GM12878 (cell line): ENCODE results near the gene RNF220. TPM values are rescaled to one million over a fixed set of nuclear protein-coding genes. Genes with fewer than 3 reads are reported as not detected.

Experiments
- ATAC-seq: fragments of 200-7000 bp; cut with Tn5 transposase; 3 replicates; pipeline ENCODE4 v1.9.1; 2020; ENCODE audit warnings: mild to moderate bottlenecking, moderate library complexity
- BruUV-seq: library from RNA; stranded (reverse); fragments of 400-500 nt; replicated peaks from 2 replicates; lab custom pipeline; 2021; lab: Mats Ljungman, UMichigan
- CTCF ChIA-PET: fragments of 300-600 bp; sonication (Branson Sonifier 250); formaldehyde crosslinking; extraction: SDS; loops from one replicate; lab custom pipeline; 2021; ENCODE audit warnings: inconsistent platforms; lab: Yijun Ruan, JAX
- POLR2A ChIA-PET: fragments of 350-600 bp; formaldehyde crosslinking; extraction: SDS; loops from one replicate; lab custom pipeline; 2021; ENCODE audit warnings: inconsistent platforms; lab: Charles Lee
- RAD21 ChIA-PET: fragments of 300-600 bp; sonication (Branson Sonifier 250); formaldehyde crosslinking; loops from one replicate; lab custom pipeline; 2023; ENCODE audit warnings: antibody characterized with exemption; ENCODE audit not compliant: unreplicated experiment; lab: Charles Lee
- SMC1A ChIA-PET: fragments of 300-600 bp; sonication (Branson Sonifier 250); formaldehyde crosslinking; loops from one replicate; lab custom pipeline; 2023; ENCODE audit not compliant: unreplicated experiment, uncharacterized antibody; lab: Charles Lee
- DNase-seq: peaks from one replicate; pipeline ENCODE4 v3.0.0-alpha.2; 2011; ENCODE audit warnings: low read depth, low spot score
- FAIRE-seq: peaks from 3 replicates; lab custom pipeline; 2011; peaks lifted over from hg19 to GRCh38; lab: Jason Lieb, UNC
- H2AFZ ChIP-seq: 2 replicates; pipeline ENCODE4 v1.6.0; 2011; ENCODE audit warnings: low read depth, low read length, control low read depth; ENCODE audit not compliant: control insufficient read depth
- H3K27ac ChIP-seq: 2 replicates; pipeline ENCODE4 v1.5.1; 2011; ENCODE audit warnings: control low read depth; ENCODE audit not compliant: control insufficient read depth, insufficient read depth
- H3K27me3 ChIP-seq, 2 experiments: replicated peaks in 1 of 2; 2 replicates each; pipeline versions ENCODE4 v1.6.0 to v1.6.1; 2011; ENCODE audit warnings: low read length in 1 of 2; ENCODE audit not compliant: control insufficient read depth in 2 of 2, insufficient read depth in 2 of 2
- H3K36me3 ChIP-seq, 2 experiments: 2 replicates each; pipeline ENCODE4 v1.5.1; 2011; ENCODE audit warnings: low read length in 1 of 2; ENCODE audit not compliant: control insufficient read depth in 2 of 2, insufficient read depth in 2 of 2
- H3K4me1 ChIP-seq: 2 replicates; pipeline ENCODE4 v1.6.1; 2011; ENCODE audit warnings: mild to moderate bottlenecking, low read length, moderate library complexity, mixed read lengths; ENCODE audit not compliant: control insufficient read depth, insufficient read depth
- H3K4me2 ChIP-seq: 2 replicates; pipeline ENCODE4 v1.6.0; 2011; ENCODE audit warnings: control low read depth; ENCODE audit not compliant: control insufficient read depth, insufficient read depth
- H3K4me3 ChIP-seq: fragments of 200-600 bp; sonication (generic); 2 replicates; pipeline ENCODE4 v1.5.1; 2016
- H3K79me2 ChIP-seq: 2 replicates; pipeline ENCODE4 v1.6.0; 2011; ENCODE audit warnings: low read length; ENCODE audit not compliant: control insufficient read depth, insufficient read depth
- H3K9ac ChIP-seq: 2 replicates; pipeline ENCODE4 v1.8.0; 2011; ENCODE audit warnings: low read length, control low read depth, mixed read lengths; ENCODE audit not compliant: control insufficient read depth, insufficient read depth
- H3K9me3 ChIP-seq: replicated peaks from 3 replicates; pipeline ENCODE4 v1.5.1; 2011; ENCODE audit warnings: mild to moderate bottlenecking, low read length; ENCODE audit not compliant: control insufficient read depth, insufficient read depth
- H4K20me1 ChIP-seq: 2 replicates; pipeline ENCODE4 v1.6.0; 2011; ENCODE audit not compliant: control insufficient read depth, insufficient read depth
- ATF7 ChIP-seq: fragments of 450-650 bp; IDR thresholded peaks from 2 replicates; pipeline ENCODE4 v1.6.1; 2016; ENCODE audit warnings: low read depth, mild to moderate bottlenecking
- BCL11A ChIP-seq: IDR thresholded peaks from 2 replicates; pipeline ENCODE4 v1.6.1; 2011; ENCODE audit warnings: low read depth, low read length
- CREM ChIP-seq: IDR thresholded peaks from 2 replicates; pipeline ENCODE4 v1.6.1; 2014; ENCODE audit warnings: antibody characterized with exemption, low read depth
- GATAD2B ChIP-seq: fragments of 450-650 bp; conservative IDR thresholded peaks from 2 replicates; pipeline ENCODE4 v1.6.1; 2017; ENCODE audit warnings: low read depth, mild to moderate bottlenecking, moderate library complexity
- HDAC6 ChIP-seq: fragments of 200-600 bp; sonication (generic); IDR thresholded peaks from one replicate; pipeline ENCODE4 v1.8.0; 2017; ENCODE audit warnings: antibody characterized with exemption; ENCODE audit not compliant: unreplicated experiment
- IKZF1 ChIP-seq: fragments of 450-650 bp; conservative IDR thresholded peaks from 2 replicates; pipeline ENCODE4 v1.6.1; 2017; ENCODE audit warnings: antibody characterized with exemption, mild to moderate bottlenecking
- IKZF2 ChIP-seq, 2 experiments: fragments of 450-650 bp; IDR thresholded peaks; 2 replicates each; pipeline ENCODE4 v1.6.1; 2017; ENCODE audit warnings: mild to moderate bottlenecking in 2 of 2, moderate library complexity in 2 of 2
- POLR2A ChIP-seq: IDR thresholded peaks from 2 replicates; pipeline ENCODE4 v1.6.1; 2011; ENCODE audit warnings: low read depth, mild to moderate bottlenecking, low read length
- YY1 ChIP-seq: IDR thresholded peaks from 2 replicates; pipeline ENCODE4 v1.6.1; 2011; ENCODE audit warnings: low read depth, mild to moderate bottlenecking, low read length
- WGBS: methylation state at CpG from one replicate; pipeline ENCODE4 v1.1.6; 2016; ENCODE audit warnings: low lambda C conversion rate; ENCODE audit not compliant: insufficient replicate concordance, insufficient coverage; ENCODE audit errors: missing lambda C conversion rate; 5-methylcytosine and 5-hydroxymethylcytosine counted together
- in situ Hi-C: fragments of 300-500 bp; cut with MboI; formaldehyde crosslinking; loops from 9 replicates; pipeline ENCODE4 v1.14.3; 2018; ENCODE audit warnings: mixed read lengths
- intact Hi-C: fragments of 100-400 bp; cut with micrococcal nuclease; formaldehyde crosslinking; loops from one replicate; pipeline ENCODE4 v1.14.2; 2022; ENCODE audit not compliant: unreplicated experiment
- polyA plus RNA-seq, 11 experiments: library from polyadenylated mRNA; depleted of rRNA in 4 of 11; unstranded in 6 of 11; stranded (reverse) in 5 of 11; fragments of >200 nt; fragmentation: Nextera tagmentation in 4 of 11; fragmentation: Illumina TruSeq in 1 of 11; extraction: Ambion mirVana in 4 of 11; extraction: Trizol in 1 of 11; gene quantifications; 1 replicate in 1 of 11; 2 replicates in 10 of 11; pipeline versions ENCODE4 v1.2.1 to v1.2.3, GENCODE V29; 2011 to 2016; ENCODE audit warnings: inconsistent platforms in 2 of 11, missing spikeins in 2 of 11, low read depth in 1 of 11
- total RNA-seq, 4 experiments: library from RNA; depleted of rRNA in 3 of 4; stranded (reverse); fragments of >200 nt in 3 of 4; fragmentation: Illumina TruSeq in 1 of 4; extraction: Trizol in 1 of 4; gene quantifications; 2 replicates each; pipeline versions ENCODE4 v1.2.1 to v1.2.3, GENCODE V29; 2013 to 2021
- TF ChIP-seq, protein P1 (sequence below): fragments of 450-650 bp; IDR thresholded peaks from 2 replicates; pipeline ENCODE4 v1.6.1; 2016; ENCODE audit warnings: mild to moderate bottlenecking, moderate library complexity, borderline replicate concordance
- TF ChIP-seq, protein P2 (sequence below): IDR thresholded peaks from 2 replicates; pipeline ENCODE4 v1.6.1; 2012; ENCODE audit warnings: low read depth, low read length, improper control_type of control experiment

The RNF220 gene
- total and polyA plus RNA-seq, 10 of the 15 experiments (the other 5 are each of a cell fraction or from before 2014, with no cell fraction given), result 4.6 to 84.1 (median 53.7) TPM

DNA sequence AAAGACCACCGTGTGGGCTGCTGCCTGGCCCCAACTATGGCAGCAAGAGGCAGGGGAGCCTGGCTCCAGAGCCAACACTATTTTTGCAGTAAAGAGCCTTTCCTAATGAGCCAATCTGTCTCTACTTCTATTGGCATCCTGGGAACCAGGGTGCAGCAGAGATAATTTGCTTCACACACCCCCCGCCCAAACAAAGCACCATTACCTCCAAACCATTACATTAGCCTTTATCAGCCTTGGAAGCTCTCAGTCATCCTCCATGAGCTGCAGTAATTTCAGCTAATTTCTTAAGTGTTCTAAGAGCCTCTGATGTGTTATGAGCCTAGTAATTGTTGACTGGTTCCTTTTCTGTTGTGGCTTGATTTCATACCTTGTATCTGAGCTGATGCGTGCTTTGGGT, 291.0 kb downstream of the RNF220 start:
- Histone ChIP-seq H3K4me2 (no peak overlapping the region), H3K27ac (no peak overlapping the region), H4K20me1 (no peaks in the 10 kb centered on the region), H3K27me3 (no peaks in the 10 kb centered on the region), H3K4me3 (no peak overlapping the region), H3K36me3 (no peaks in the 10 kb centered on the region), H3K79me2 (no peaks in the 10 kb centered on the region), H3K9me3 (no peaks in the 10 kb centered on the region), H3K9ac (no peak overlapping the region), H2AFZ (no peak overlapping the region), H3K4me1 (peaks cover 51% of the 10 kb centered on the region)
- in situ Hi-C loops (no loop called here), intact Hi-C loops (no loop called here)
- BruUV-seq, result no TSS peak
- no peak for TF ChIP-seq YY1
- TF ChIP-seq HDAC6, result no peak
- no peak for TF ChIP-seq IKZF1
- CTCF ChIA-PET, result interaction anchor here (0.6 to 5.3 kb wide), 19 partner anchors 11 to 752 kb away, joined by 3 to 30 read pairs (median 4); partner anchors contain the start of genes RNU5D-1 and TMEM53
- SMC1A ChIA-PET, result interaction anchor here (0.7 to 8.8 kb wide), 11 partner anchors 9 to 25 kb away, joined by 3 to 76 read pairs (median 6); partner anchors contain the start of genes ARMH1 and TMEM53
- DNase-seq, result no peak
- 93% methylated on average over 3 of the region's 3 CpGs for WGBS
- RAD21 ChIA-PET, result interaction anchor here (0.7 to 2.1 kb wide), 8 partner anchors 11 to 87 kb away, joined by 3 to 9 read pairs (median 4); no protein-coding TSS in a partner anchor
- ATAC-seq, result no peak
- POLR2A ChIA-PET, result interaction anchor here (0.7 to 3.5 kb wide), 8 partner anchors 10 to 88 kb away, joined by 3 to 12 read pairs (median 4); partner anchors contain the start of genes ARMH1 and TMEM53
- FAIRE-seq, result no peak

DNA sequence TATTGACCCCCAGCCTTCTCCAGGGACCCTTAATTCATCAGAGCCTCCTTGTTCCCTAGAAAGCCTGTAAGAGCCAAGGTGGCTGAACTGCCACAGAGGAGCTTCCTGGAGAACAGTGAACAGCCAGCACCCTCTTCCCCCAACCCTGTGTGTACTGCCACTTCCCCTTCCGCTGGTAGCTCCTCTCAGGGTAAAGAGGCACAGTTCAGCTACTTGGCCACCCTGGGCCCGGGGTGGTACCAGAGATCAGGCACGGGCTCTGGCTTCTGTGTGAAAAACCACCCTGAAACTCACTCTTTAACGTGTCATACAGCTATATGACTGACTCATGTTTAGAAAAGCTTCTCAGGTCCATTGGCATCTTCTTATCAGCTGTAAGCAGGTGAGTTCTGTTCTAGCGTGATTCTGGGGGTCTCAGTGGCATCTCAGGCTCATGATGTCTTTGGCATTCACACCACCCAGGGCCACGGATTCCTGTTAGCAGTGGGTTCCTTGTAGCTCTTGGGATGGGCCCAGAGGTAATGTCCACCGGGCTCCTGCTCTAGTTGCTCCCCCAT, 291.8 kb downstream of the RNF220 start:
- Histone ChIP-seq H3K27ac (peak overlapping the region; percentile 45), H3K4me2 (peak overlapping the region; percentile 21; the same call in 1 of the 2 replicates), H3K36me3 (no peaks in the 10 kb centered on the region), H3K4me1 (peaks cover 51% of the 10 kb centered on the region), H3K79me2 (no peaks in the 10 kb centered on the region), H3K27me3 (no peaks in the 10 kb centered on the region), H3K9ac (no peak overlapping the region; the same call in 1 of the 2 replicates), H4K20me1 (no peaks in the 10 kb centered on the region), H2AFZ (peak overlapping the region; percentile 31), H3K9me3 (no peaks in the 10 kb centered on the region), H3K4me3 (no peak overlapping the region)
- RAD21 ChIA-PET, result interaction anchor here (0.8 to 2.1 kb wide), 11 partner anchors 12 to 87 kb away, joined by 3 to 9 read pairs (median 3); partner anchors contain the start of genes ARMH1 and TMEM53
- SMC1A ChIA-PET, result interaction anchor here (0.7 to 8.8 kb wide), 10 partner anchors 9 to 34 kb away, joined by 3 to 76 read pairs (median 6); partner anchors contain the start of genes ARMH1, RNU5D-1 and TMEM53
- CTCF ChIA-PET, result interaction anchor here (0.6 to 5.3 kb wide), 21 partner anchors 10 to 752 kb away, joined by 3 to 30 read pairs (median 4); partner anchors contain the start of gene RNU5D-1
- 10% methylated on average over 7 of the region's 7 CpGs for WGBS
- POLR2A ChIA-PET, result interaction anchor here (0.8 to 3.5 kb wide), 8 partner anchors 10 to 112 kb away, joined by 3 to 12 read pairs (median 4); partner anchors contain the start of genes ARMH1, BTBD19 and TMEM53
- no peak for FAIRE-seq
- ATAC-seq, result peak; percentile 74
- DNase-seq, result no peak
- BruUV-seq, result no TSS peak
- in situ Hi-C loops (no loop called here), intact Hi-C loops (no loop called here)
- TF ChIP-seq POLR2A, result 0 out of 2 replicates have a peak, but pooled peaks have one; percentile 24
- peak; percentile 14; the same call in 1 of the 2 replicates for TF ChIP-seq CREM
- no peak for TF ChIP-seq GATAD2B
- TF ChIP-seq, protein P1, sequence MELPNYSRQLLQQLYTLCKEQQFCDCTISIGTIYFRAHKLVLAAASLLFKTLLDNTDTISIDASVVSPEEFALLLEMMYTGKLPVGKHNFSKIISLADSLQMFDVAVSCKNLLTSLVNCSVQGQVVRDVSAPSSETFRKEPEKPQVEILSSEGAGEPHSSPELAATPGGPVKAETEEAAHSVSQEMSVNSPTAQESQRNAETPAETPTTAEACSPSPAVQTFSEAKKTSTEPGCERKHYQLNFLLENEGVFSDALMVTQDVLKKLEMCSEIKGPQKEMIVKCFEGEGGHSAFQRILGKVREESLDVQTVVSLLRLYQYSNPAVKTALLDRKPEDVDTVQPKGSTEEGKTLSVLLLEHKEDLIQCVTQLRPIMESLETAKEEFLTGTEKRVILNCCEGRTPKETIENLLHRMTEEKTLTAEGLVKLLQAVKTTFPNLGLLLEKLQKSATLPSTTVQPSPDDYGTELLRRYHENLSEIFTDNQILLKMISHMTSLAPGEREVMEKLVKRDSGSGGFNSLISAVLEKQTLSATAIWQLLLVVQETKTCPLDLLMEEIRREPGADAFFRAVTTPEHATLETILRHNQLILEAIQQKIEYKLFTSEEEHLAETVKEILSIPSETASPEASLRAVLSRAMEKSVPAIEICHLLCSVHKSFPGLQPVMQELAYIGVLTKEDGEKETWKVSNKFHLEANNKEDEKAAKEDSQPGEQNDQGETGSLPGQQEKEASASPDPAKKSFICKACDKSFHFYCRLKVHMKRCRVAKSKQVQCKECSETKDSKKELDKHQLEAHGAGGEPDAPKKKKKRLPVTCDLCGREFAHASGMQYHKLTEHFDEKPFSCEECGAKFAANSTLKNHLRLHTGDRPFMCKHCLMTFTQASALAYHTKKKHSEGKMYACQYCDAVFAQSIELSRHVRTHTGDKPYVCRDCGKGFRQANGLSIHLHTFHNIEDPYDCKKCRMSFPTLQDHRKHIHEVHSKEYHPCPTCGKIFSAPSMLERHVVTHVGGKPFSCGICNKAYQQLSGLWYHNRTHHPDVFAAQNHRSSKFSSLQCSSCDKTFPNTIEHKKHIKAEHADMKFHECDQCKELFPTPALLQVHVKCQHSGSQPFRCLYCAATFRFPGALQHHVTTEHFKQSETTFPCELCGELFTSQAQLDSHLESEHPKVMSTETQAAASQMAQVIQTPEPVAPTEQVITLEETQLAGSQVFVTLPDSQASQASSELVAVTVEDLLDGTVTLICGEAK, result no peak
- TF ChIP-seq, protein P2, sequence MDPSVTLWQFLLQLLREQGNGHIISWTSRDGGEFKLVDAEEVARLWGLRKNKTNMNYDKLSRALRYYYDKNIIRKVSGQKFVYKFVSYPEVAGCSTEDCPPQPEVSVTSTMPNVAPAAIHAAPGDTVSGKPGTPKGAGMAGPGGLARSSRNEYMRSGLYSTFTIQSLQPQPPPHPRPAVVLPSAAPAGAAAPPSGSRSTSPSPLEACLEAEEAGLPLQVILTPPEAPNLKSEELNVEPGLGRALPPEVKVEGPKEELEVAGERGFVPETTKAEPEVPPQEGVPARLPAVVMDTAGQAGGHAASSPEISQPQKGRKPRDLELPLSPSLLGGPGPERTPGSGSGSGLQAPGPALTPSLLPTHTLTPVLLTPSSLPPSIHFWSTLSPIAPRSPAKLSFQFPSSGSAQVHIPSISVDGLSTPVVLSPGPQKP, result no peak
- TF ChIP-seq ATF7, result no peak
- no peak; a peak in 1 of 4 replicates for TF ChIP-seq IKZF2 (IDR thresholded peaks at IDR 0.05)
- no peak for TF ChIP-seq BCL11A
